K562 (cell line): ENCODE data around the gene TSG101. TPM values are rescaled to one million over a fixed set of nuclear protein-coding genes. Genes with fewer than 3 reads are reported as not detected.

ENCODE experiments used
- ATAC-seq: fragments of 200-7000 bp; cut with Tn5 transposase; 3 replicates; pipeline ENCODE4 v1.9.1; 2020; ENCODE audit warnings: moderate library complexity
- BruUV-seq: library from RNA; stranded (reverse); fragments of 400-500 nt; replicated peaks from 2 replicates; lab custom pipeline; 2021; lab: Mats Ljungman, UMichigan
- CTCF ChIA-PET: fragments of 300-600 bp; formaldehyde crosslinking; extraction: SDS; loops from one replicate; lab custom pipeline; 2021; ENCODE audit warnings: low intra/inter-chr PET ratio; lab: Yijun Ruan, JAX
- POLR2A ChIA-PET: fragments of 300-600, 350-650 bp; sonication (Branson Sonifier 250); formaldehyde crosslinking; extraction: SDS; loops from one replicate; lab custom pipeline; 2021; ENCODE audit warnings: antibody characterized with exemption, inconsistent platforms; lab: Yijun Ruan, JAX
- DNase-seq, 4 experiments: peaks; one replicate each; pipeline versions ENCODE4 v3.0.0 to v3.0.0-alpha.2; 2011 to 2018; ENCODE audit warnings: low spot score in 3 of 4, mixed read lengths in 3 of 4; ENCODE audit errors: extremely low read depth in 1 of 4
- FAIRE-seq: peaks from 2 replicates; lab custom pipeline; 2011; peaks lifted over from hg19 to GRCh38; lab: Jason Lieb, UNC
- H2AFZ ChIP-seq: 2 replicates; pipeline ENCODE4 v1.6.0; 2011; ENCODE audit warnings: low read depth, low read length, control low read depth, inconsistent platforms
- H3K27ac ChIP-seq: fragments of 200-600 bp; 3 replicates; pipeline ENCODE4 v1.8.0; 2011; ENCODE audit warnings: low read depth, mild to moderate bottlenecking, control low read depth, inconsistent platforms, low read length, moderate library complexity, mixed read lengths; ENCODE audit errors: extremely low read depth
- H3K27me3 ChIP-seq, 2 experiments: fragments of 300-600 bp in 1 of 2; 2 replicates in 1 of 2; 3 replicates in 1 of 2; pipeline versions ENCODE4 v1.6.0 to v1.8.0; 2011; ENCODE audit warnings: inconsistent platforms in 2 of 2, low read length in 2 of 2, mild to moderate bottlenecking in 1 of 2, mixed read lengths in 1 of 2, moderate library complexity in 1 of 2; ENCODE audit not compliant: control insufficient read depth in 2 of 2, insufficient read depth in 2 of 2
- H3K36me3 ChIP-seq: fragments of 300-600 bp; 3 replicates; pipeline ENCODE4 v1.8.0; 2011; ENCODE audit warnings: mild to moderate bottlenecking, low read length, inconsistent platforms; ENCODE audit not compliant: control insufficient read depth, insufficient read depth
- H3K4me1 ChIP-seq, 2 experiments: fragments of 200-600 bp in 1 of 2; replicated peaks in 1 of 2; 2 replicates in 1 of 2; 3 replicates in 1 of 2; pipeline versions ENCODE4 v1.5.1 to v1.8.0; 2011; ENCODE audit warnings: inconsistent platforms in 2 of 2, low read length in 2 of 2, mild to moderate bottlenecking in 1 of 2, mixed read lengths in 1 of 2, moderate library complexity in 1 of 2; ENCODE audit not compliant: control insufficient read depth in 2 of 2, insufficient read depth in 2 of 2
- H3K4me2 ChIP-seq: 2 replicates; pipeline ENCODE4 v1.6.1; 2011; ENCODE audit warnings: low read length, control low read depth, inconsistent platforms, mixed read lengths; ENCODE audit not compliant: insufficient read depth
- H3K4me3 ChIP-seq: fragments of 200-600 bp; sonication (generic), shearing (Covaris generic); 2 replicates; pipeline ENCODE4 v1.5.1; 2016; ENCODE audit warnings: control low read depth, inconsistent platforms
- H3K79me2 ChIP-seq: fragments of 200-600 bp; 3 replicates; pipeline ENCODE4 v1.8.0; 2011; ENCODE audit warnings: low read length, inconsistent platforms; ENCODE audit not compliant: control insufficient read depth, insufficient read depth
- H3K9ac ChIP-seq, 2 experiments: 2 replicates each; pipeline versions ENCODE4 v1.6.0 to v1.6.1; 2011; ENCODE audit warnings: low read depth in 2 of 2, low read length in 2 of 2, control low read depth in 1 of 2, inconsistent platforms in 1 of 2, mild to moderate bottlenecking in 1 of 2, mixed read lengths in 1 of 2; ENCODE audit not compliant: insufficient read depth in 1 of 2
- H3K9me1 ChIP-seq: one replicate; pipeline ENCODE4 v1.6.0; 2011; ENCODE audit warnings: inconsistent platforms, mild to moderate bottlenecking, low read length, moderate library complexity; ENCODE audit not compliant: control insufficient read depth, insufficient read depth
- H3K9me3 ChIP-seq: replicated peaks from 2 replicates; pipeline ENCODE4 v1.5.1; 2011; ENCODE audit warnings: low read depth, low read length, inconsistent platforms; ENCODE audit not compliant: control insufficient read depth, insufficient read depth
- H4K20me1 ChIP-seq: replicated peaks from 2 replicates; pipeline ENCODE4 v1.6.1; 2011; ENCODE audit warnings: low read length, inconsistent platforms, mixed read lengths; ENCODE audit not compliant: control insufficient read depth, insufficient read depth
- CTCF ChIP-seq, 3 experiments: IDR thresholded peaks in 2 of 3; conservative IDR thresholded peaks in 1 of 3; 2 replicates each; pipeline ENCODE4 v1.5.1; 2011 to 2012; ENCODE audit warnings: low read length in 3 of 3, mild to moderate bottlenecking in 3 of 3, control low read depth in 2 of 3, improper control_type of control experiment in 1 of 3, inconsistent platforms in 1 of 3, low read depth in 1 of 3, mixed read lengths in 1 of 3, moderate library complexity in 1 of 3; ENCODE audit not compliant: insufficient read depth in 2 of 3
- MXD1 ChIP-seq: fragments of 250-450 bp; sonication (Bioruptor Pico); IDR thresholded peaks from 2 replicates; pipeline ENCODE4 v1.8.0; 2021; ENCODE audit warnings: borderline replicate concordance, mild to moderate bottlenecking, moderate library complexity; ENCODE audit not compliant: poor library complexity, severe bottlenecking
- WGBS: fragments of 100-300 bp; shearing (Covaris generic); methylation state at CpG from one replicate; pipeline ENCODE4 v1.1.6; 2016; ENCODE audit warnings: low coverage, mixed read lengths; ENCODE audit not compliant: insufficient coverage; ENCODE audit errors: missing lambda C conversion rate; 5-methylcytosine and 5-hydroxymethylcytosine counted together
- in situ Hi-C: fragments of 300-500 bp; cut with MboI; formaldehyde crosslinking; loops from 4 replicates; pipeline ENCODE4 v1.15.0; 2018; ENCODE audit warnings: inconsistent platforms, mixed read lengths
- intact Hi-C: fragments of 100-400 bp; cut with micrococcal nuclease; formaldehyde crosslinking; loops from 2 replicates; pipeline ENCODE4 v1.14.2; 2022
- polyA plus RNA-seq, 8 experiments: library from polyadenylated mRNA; depleted of rRNA in 4 of 8; stranded (reverse) in 5 of 8; unstranded in 3 of 8; fragments of >200 nt; fragmentation: Nextera tagmentation in 2 of 8; fragmentation: Illumina TruSeq in 1 of 8; extraction: Ambion mirVana in 2 of 8; extraction: Trizol in 1 of 8; gene quantifications; 2 replicates each; pipeline versions ENCODE4 v1.2.1 to v1.2.3, GENCODE V29; 2011 to 2014; ENCODE audit warnings: inconsistent platforms in 1 of 8, missing spikeins in 1 of 8
- total RNA-seq, 7 experiments: library from RNA; depleted of rRNA in 6 of 7; stranded (reverse); fragments of >200 nt in 6 of 7; fragmentation: Illumina TruSeq in 2 of 7; extraction: Trizol in 2 of 7; gene quantifications; 2 replicates each; pipeline versions ENCODE4 v1.2.1 to v1.2.3, GENCODE V29; 2011 to 2021; ENCODE audit warnings: low replicate concordance in 1 of 7

TSG101 gene
- total and polyA plus RNA-seq, 9 of the 15 experiments (the other 6 are each of a cell fraction or from before 2014, with no cell fraction given), result 24.6 to 141 (median 60.0) TPM

- ATAC-seq, result peak; percentile 12; the same call in 1 of the 3 replicates
- no peak overlapping the region for H3K9ac ChIP-seq
- WGBS, result 59% methylated on average over 4 of the region's 4 CpGs
- POLR2A ChIA-PET, result interaction anchor here (0.6 to 1.1 kb wide), 2 partner anchors 8 to 243 kb away, joined by 3 read pairs; no protein-coding TSS in a partner anchor
- H3K27ac ChIP-seq, result no peak overlapping the region
- peak; percentile 5 to 26 (median 18); a peak in 1 of 6 replicates for TF ChIP-seq CTCF (IDR thresholded peaks at IDR 0.05 in 2 of 3, conservative IDR thresholded peaks at IDR 0.05 in 1 of 3; ENCODE audit: insufficient read depth in 2 of 3, low read depth in 1 of 3, low read length in 3 of 3)
- no peak for TF ChIP-seq MXD1 (CRISPR knock-in tag)
- no peak for FAIRE-seq
- H3K36me3 ChIP-seq, result peaks cover 15% of the 10 kb centered on the region; the same call in 2 of the 3 replicates
- intact Hi-C loops (loop anchor here (10.0 kb wide), 1 partner anchor 288 kb away; the partner anchor contains the start of gene SAA4), in situ Hi-C loops (no loop called here)
- CTCF ChIA-PET, result no interaction called here
- no peak overlapping the region for H3K4me3 ChIP-seq
- no peak overlapping the region for H2AFZ ChIP-seq
- H3K4me2 ChIP-seq, result no peak overlapping the region
- no peaks in the 10 kb centered on the region for H3K9me1 ChIP-seq
- no TSS peak for BruUV-seq
- H3K9me3 ChIP-seq, result no peaks in the 10 kb centered on the region
- H3K4me1 ChIP-seq, result no peaks in the 10 kb centered on the region; a peak in 1 of 5 replicates
- peaks cover 43% of the 10 kb centered on the region for H3K79me2 ChIP-seq
- H3K27me3 ChIP-seq, result no peaks in the 10 kb centered on the region
- no peaks in the 10 kb centered on the region for H4K20me1 ChIP-seq
- DNase-seq, result peak in 3 of 4 experiments; percentile 11 to 25 (median 25)
These were observed 4.4 kb downstream of the TSG101 start for GRCh38 chr11:18522388-18522787.
